IMR-90 (cell line): Measurements from ENCODE around the gene NFIX. TPM values are rescaled to one million over a fixed set of nuclear protein-coding genes. Genes with fewer than 3 reads are reported as not detected.

ENCODE experiments used
- ATAC-seq: fragments of 200-7000 bp; cut with Tn5 transposase; 2 replicates; pipeline ENCODE4 v1.9.1; 2020; ENCODE audit warnings: low read depth, mild to moderate bottlenecking, moderate library complexity
- BruUV-seq: library from RNA; stranded (reverse); fragments of 400-500 nt; replicated peaks from 2 replicates; lab custom pipeline; 2021; lab: Mats Ljungman, UMichigan
- CTCF ChIA-PET: fragments of 300-600 bp; formaldehyde crosslinking; extraction: SDS; loops from one replicate; lab custom pipeline; 2021; ENCODE audit warnings: antibody characterized with exemption; lab: Yijun Ruan, JAX
- POLR2A ChIA-PET: fragments of 300-600 bp; sonication (Branson Sonifier 250); formaldehyde crosslinking; loops from one replicate; lab custom pipeline; 2022; ENCODE audit warnings: antibody characterized with exemption; ENCODE audit not compliant: unreplicated experiment; lab: Charles Lee
- DNase-seq: peaks from one replicate; pipeline ENCODE4 v3.0.0; 2013
- H2AFZ ChIP-seq: replicated peaks from 2 replicates; pipeline ENCODE3; 2013; ENCODE audit warnings: low read length, mild to moderate bottlenecking; ENCODE audit not compliant: poor library complexity
- H2AK5ac ChIP-seq: 2 replicates; pipeline ENCODE4 v1.6.1; 2013; ENCODE audit warnings: low read depth, low read length, inconsistent platforms
- H2AK9ac ChIP-seq: replicated peaks from 2 replicates; pipeline ENCODE3; 2013; ENCODE audit warnings: mild to moderate bottlenecking, low read depth, low read length, moderate library complexity; ENCODE audit not compliant: poor library complexity
- H2BK120ac ChIP-seq: 2 replicates; pipeline ENCODE4 v1.6.1; 2013; ENCODE audit warnings: low read depth, low read length, inconsistent platforms
- H2BK15ac ChIP-seq: 3 replicates; pipeline ENCODE4 v1.6.1; 2013; ENCODE audit warnings: low read depth, low read length, inconsistent platforms
- H2BK20ac ChIP-seq: 2 replicates; pipeline ENCODE4 v1.6.1; 2013; ENCODE audit warnings: low read depth, mild to moderate bottlenecking, inconsistent platforms, low read length, moderate library complexity
- H2BK5ac ChIP-seq: 2 replicates; pipeline ENCODE4 v1.6.1; 2013; ENCODE audit warnings: mild to moderate bottlenecking, low read depth, low read length, inconsistent platforms; ENCODE audit not compliant: poor library complexity, severe bottlenecking
- H3K14ac ChIP-seq: replicated peaks from 2 replicates; pipeline ENCODE4 v1.6.1; 2013; ENCODE audit warnings: low read depth, low read length, inconsistent platforms
- H3K18ac ChIP-seq: 2 replicates; pipeline ENCODE4 v1.6.1; 2013; ENCODE audit warnings: low read depth, low read length, control low read depth
- H3K23ac ChIP-seq: 2 replicates; pipeline ENCODE4 v1.6.1; 2013; ENCODE audit warnings: low read depth, low read length, inconsistent platforms
- H3K27ac ChIP-seq: 2 replicates; pipeline ENCODE4 v1.5.1; 2013; ENCODE audit warnings: mild to moderate bottlenecking, control low read depth, low read length; ENCODE audit not compliant: insufficient read depth
- H3K27me3 ChIP-seq: 2 replicates; pipeline ENCODE4 v1.6.1; 2013; ENCODE audit warnings: low read length; ENCODE audit not compliant: control insufficient read depth, insufficient read depth
- H3K36me3 ChIP-seq: 2 replicates; pipeline ENCODE4 v1.6.1; 2013; ENCODE audit warnings: low read length, mixed read lengths; ENCODE audit not compliant: control insufficient read depth, insufficient read depth
- H3K4ac ChIP-seq: 2 replicates; pipeline ENCODE4 v1.6.1; 2013; ENCODE audit warnings: low read depth, low read length, inconsistent platforms
- H3K4me1 ChIP-seq: 2 replicates; pipeline ENCODE4 v1.6.1; 2013; ENCODE audit warnings: low read length, mixed read lengths; ENCODE audit not compliant: control insufficient read depth, insufficient read depth
- H3K4me2 ChIP-seq: 2 replicates; pipeline ENCODE4 v1.6.1; 2013; ENCODE audit warnings: low read depth, mild to moderate bottlenecking, control low read depth, low read length, moderate library complexity
- H3K4me3 ChIP-seq: 2 replicates; pipeline ENCODE4 v1.5.1; 2013; ENCODE audit warnings: low read depth, mild to moderate bottlenecking, control low read depth, low read length, moderate library complexity; ENCODE audit not compliant: insufficient read depth
- H3K56ac ChIP-seq: 2 replicates; pipeline ENCODE4 v1.6.1; 2013; ENCODE audit warnings: low read length, inconsistent platforms; ENCODE audit not compliant: insufficient read depth; ENCODE audit errors: extremely low read depth
- H3K79me1 ChIP-seq, 2 experiments: 2 replicates each; pipeline ENCODE4 v1.6.1; 2013; ENCODE audit warnings: low read length in 2 of 2, inconsistent platforms in 1 of 2, low read depth in 1 of 2
- H3K9ac ChIP-seq: 2 replicates; pipeline ENCODE4 v1.6.1; 2013; ENCODE audit warnings: low read depth, low read length, control low read depth
- H3K9me1 ChIP-seq: 2 replicates; pipeline ENCODE4 v1.6.1; 2013; ENCODE audit warnings: low read length, inconsistent platforms; ENCODE audit not compliant: insufficient read depth
- H3K9me3 ChIP-seq: 2 replicates; pipeline ENCODE4 v1.6.1; 2013; ENCODE audit warnings: low read length; ENCODE audit not compliant: control insufficient read depth, insufficient read depth
- H4K20me1 ChIP-seq: 2 replicates; pipeline ENCODE4 v1.6.1; 2013; ENCODE audit warnings: low read length, inconsistent platforms; ENCODE audit not compliant: insufficient read depth
- H4K5ac ChIP-seq: 2 replicates; pipeline ENCODE4 v1.6.1; 2013; ENCODE audit warnings: mild to moderate bottlenecking, low read depth, low read length, control low read depth
- H4K8ac ChIP-seq, 2 experiments: 2 replicates each; pipeline ENCODE4 v1.6.1; 2013; ENCODE audit warnings: low read depth in 2 of 2, low read length in 2 of 2, control low read depth in 1 of 2, inconsistent platforms in 1 of 2
- H4K91ac ChIP-seq: 2 replicates; pipeline ENCODE4 v1.6.1; 2013; ENCODE audit warnings: low read depth, low read length, inconsistent platforms; ENCODE audit not compliant: insufficient read depth
- CEBPB ChIP-seq: IDR thresholded peaks from 2 replicates; pipeline ENCODE4 v1.6.1; 2012; ENCODE audit warnings: low read depth, low read length, improper control_type of control experiment
- CHD1 ChIP-seq: IDR thresholded peaks from 2 replicates; pipeline ENCODE4 v1.6.1; 2012; ENCODE audit warnings: low read depth, low read length, improper control_type of control experiment
- MAZ ChIP-seq: IDR thresholded peaks from 2 replicates; pipeline ENCODE4 v1.6.1; 2012; ENCODE audit warnings: low read depth, mild to moderate bottlenecking, low read length, improper control_type of control experiment, moderate library complexity, borderline replicate concordance
- NFE2L2 ChIP-seq: fragments of 150-350 bp; IDR thresholded peaks from 2 replicates; pipeline ENCODE4 v1.6.1; 2016; ENCODE audit warnings: low read depth, mild to moderate bottlenecking, low read length
- WGBS, 2 experiments: methylation state at CpG; one replicate each; pipeline versions ENCODE4 v1.1.5 to v1.1.7; 2013; ENCODE audit warnings: missing lambda C conversion rate in 2 of 2; ENCODE audit not compliant: insufficient read length in 1 of 2; ENCODE audit errors: extremely low coverage in 2 of 2; 5-methylcytosine and 5-hydroxymethylcytosine counted together
- dilution Hi-C: fragments of 300-500 bp; cut with HindIII; formaldehyde crosslinking; loops from one replicate; pipeline ENCODE4 v1.14.3; 2018; ENCODE audit warnings: low sequenced_read_pairs; ENCODE audit not compliant: unreplicated experiment
- in situ Hi-C: fragments of 300-500 bp; cut with MboI; formaldehyde crosslinking; loops from 3 replicates; pipeline ENCODE4 v1.14.3; 2019; ENCODE audit warnings: low sequenced_read_pairs, inconsistent platforms, mixed read lengths
- intact Hi-C: fragments of 100-400 bp; cut with micrococcal nuclease; formaldehyde crosslinking; loops from 2 replicates; pipeline ENCODE4 v1.10.0; 2022
- polyA plus RNA-seq, 3 experiments: library from polyadenylated mRNA; depleted of rRNA; stranded (reverse); fragments of >200 nt; gene quantifications; 2 replicates each; pipeline ENCODE4 v1.2.3, GENCODE V29; 2012; ENCODE audit warnings: low replicate concordance in 1 of 3
- total RNA-seq: library from RNA; depleted of rRNA; stranded (reverse); fragments of >200 nt; gene quantifications from 2 replicates; pipeline ENCODE4 v1.2.3, GENCODE V29; 2012
- TF ChIP-seq, protein P1 (sequence below): conservative IDR thresholded peaks from 2 replicates; pipeline ENCODE4 v1.5.1; 2012; ENCODE audit warnings: mild to moderate bottlenecking, low read depth, low read length, improper control_type of control experiment
- TF ChIP-seq, protein P2 (sequence below): fragments of 150-350 bp; IDR thresholded peaks from 2 replicates; pipeline ENCODE4 v1.6.1; 2016; ENCODE audit warnings: low read depth, mild to moderate bottlenecking, low read length, moderate library complexity, borderline replicate concordance

NFIX gene
- total and polyA plus RNA-seq, 2 of the 4 experiments (the other 2 are of a cell fraction), result 10.2 to 47.7 TPM

DNA sequence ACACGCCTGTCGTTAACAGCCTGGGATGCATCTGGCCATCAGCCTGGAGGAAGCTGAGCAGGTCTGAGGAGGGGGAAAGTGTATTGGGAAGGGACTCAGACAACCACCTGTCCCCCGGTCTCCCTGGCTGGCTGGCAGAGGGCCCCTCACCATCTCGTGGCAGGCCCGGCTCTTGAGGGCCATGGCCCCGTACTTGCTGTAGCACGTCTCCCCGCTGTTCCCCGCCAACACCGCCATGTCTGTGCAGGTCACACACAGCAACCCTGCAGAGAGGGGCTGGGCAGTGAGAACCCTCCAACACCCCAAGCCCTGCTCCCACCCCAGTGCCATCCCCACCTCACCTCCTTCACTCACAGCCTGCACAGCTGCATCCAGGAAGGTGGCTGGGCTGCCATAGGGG, 117.3 kb downstream of the NFIX start:
- ATAC-seq (no peak), DNase-seq (no peak)
- Histone ChIP-seq H2BK20ac (no peak overlapping the region), H2AFZ (no peak overlapping the region), H3K9me1 (no peaks in the 10 kb centered on the region; the same call in 1 of the 2 replicates), H4K5ac (no peak overlapping the region), H3K36me3 (peaks cover 18% of the 10 kb centered on the region), H3K23ac (no peak overlapping the region), H3K4me1 (peaks cover 4% of the 10 kb centered on the region), H3K4ac (no peak overlapping the region), H3K9ac (no peak overlapping the region), H3K4me3 (no peak overlapping the region), H3K27ac (no peak overlapping the region), H3K9me3 (no peaks in the 10 kb centered on the region), H2BK120ac (no peak overlapping the region), H2AK5ac (no peak overlapping the region), H4K91ac (no peak overlapping the region), H3K56ac (no peak overlapping the region), H2BK15ac (no peak overlapping the region), H3K18ac (no peak overlapping the region), H3K4me2 (no peak overlapping the region), H4K20me1 (no peaks in the 10 kb centered on the region), H2AK9ac (no peak overlapping the region), H3K14ac (no peak overlapping the region), H3K79me1 (peaks cover 0 to 30% of the 10 kb centered on the region in 2 experiments; a peak in 3 of 4 replicates), H3K27me3 (no peaks in the 10 kb centered on the region), H4K8ac (no peak overlapping the region), H2BK5ac (no peak overlapping the region)
- no CpG with 5 or more reads among the region's 10 CpGs for WGBS, 2 experiments
- ChIA-PET POLR2A (no interaction called here), CTCF (no interaction called here)
- in situ Hi-C loops, result no loop called here
- BruUV-seq, result no TSS peak
- intact Hi-C loops, result no loop called here
- no peak for TF ChIP-seq MAZ
- TF ChIP-seq, protein P1, sequence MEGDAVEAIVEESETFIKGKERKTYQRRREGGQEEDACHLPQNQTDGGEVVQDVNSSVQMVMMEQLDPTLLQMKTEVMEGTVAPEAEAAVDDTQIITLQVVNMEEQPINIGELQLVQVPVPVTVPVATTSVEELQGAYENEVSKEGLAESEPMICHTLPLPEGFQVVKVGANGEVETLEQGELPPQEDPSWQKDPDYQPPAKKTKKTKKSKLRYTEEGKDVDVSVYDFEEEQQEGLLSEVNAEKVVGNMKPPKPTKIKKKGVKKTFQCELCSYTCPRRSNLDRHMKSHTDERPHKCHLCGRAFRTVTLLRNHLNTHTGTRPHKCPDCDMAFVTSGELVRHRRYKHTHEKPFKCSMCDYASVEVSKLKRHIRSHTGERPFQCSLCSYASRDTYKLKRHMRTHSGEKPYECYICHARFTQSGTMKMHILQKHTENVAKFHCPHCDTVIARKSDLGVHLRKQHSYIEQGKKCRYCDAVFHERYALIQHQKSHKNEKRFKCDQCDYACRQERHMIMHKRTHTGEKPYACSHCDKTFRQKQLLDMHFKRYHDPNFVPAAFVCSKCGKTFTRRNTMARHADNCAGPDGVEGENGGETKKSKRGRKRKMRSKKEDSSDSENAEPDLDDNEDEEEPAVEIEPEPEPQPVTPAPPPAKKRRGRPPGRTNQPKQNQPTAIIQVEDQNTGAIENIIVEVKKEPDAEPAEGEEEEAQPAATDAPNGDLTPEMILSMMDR, result no peak
- no peak for TF ChIP-seq NFE2L2
- TF ChIP-seq, protein P2, sequence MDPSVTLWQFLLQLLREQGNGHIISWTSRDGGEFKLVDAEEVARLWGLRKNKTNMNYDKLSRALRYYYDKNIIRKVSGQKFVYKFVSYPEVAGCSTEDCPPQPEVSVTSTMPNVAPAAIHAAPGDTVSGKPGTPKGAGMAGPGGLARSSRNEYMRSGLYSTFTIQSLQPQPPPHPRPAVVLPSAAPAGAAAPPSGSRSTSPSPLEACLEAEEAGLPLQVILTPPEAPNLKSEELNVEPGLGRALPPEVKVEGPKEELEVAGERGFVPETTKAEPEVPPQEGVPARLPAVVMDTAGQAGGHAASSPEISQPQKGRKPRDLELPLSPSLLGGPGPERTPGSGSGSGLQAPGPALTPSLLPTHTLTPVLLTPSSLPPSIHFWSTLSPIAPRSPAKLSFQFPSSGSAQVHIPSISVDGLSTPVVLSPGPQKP, result no peak
- TF ChIP-seq CEBPB, result no peak
- TF ChIP-seq CHD1, result no peak
- dilution Hi-C loops, result no loop called here
